ENCODE data around the gene CSF1. TPM values are rescaled to one million over a fixed set of nuclear protein-coding genes. Genes with fewer than 3 reads are reported as not detected.

Gene CSF1
- total and polyA plus RNA-seq, 12 donors, result 3.8 to 295 (median 88.5) TPM

GRCh38 chr1:109925159-109925990 is 14.7 kb downstream of the CSF1 start:
- WGBS, 4 donors, result 79 to 85% (median 84%) methylated on average over 8 of the region's 8 CpGs
- Histone ChIP-seq H3K27ac (peak overlapping the region in 1 of 5 donors; percentile 41), H3K4me3 (no peak overlapping the region), H3K9me3 (replicated peaks in 1 of 3) (no peaks in the 10 kb centered on the region), H3K36me3 (replicated peaks in 1 of 2) (peaks cover 0 to 92% of the 10 kb centered on the region in 2 donors), H3K27me3 (no peaks in the 10 kb centered on the region), H3K4me1 (replicated peaks in 1 of 2) (peaks cover 3 to 44% of the 10 kb centered on the region in 2 donors)
- intact Hi-C loops (cut with DNase I), result loop anchor here in 1 of 2 donors (5.0 kb wide), 1 partner anchor 57 kb away; the partner anchor contains the start of gene AHCYL1
- TF ChIP-seq CTCF (IDR thresholded peaks at IDR 0.05), result no peak
- no peak for TF ChIP-seq POLR2A (IDR thresholded peaks at IDR 0.05)
- peak in 1 of 7 donors; percentile 39 for DNase-seq

GRCh38 chr1:109926662-109927300 is 16.1 kb downstream of the CSF1 start:
- intact Hi-C loops (cut with DNase I), result loop anchor here in 1 of 2 donors (5.0 kb wide), 1 partner anchor 56 kb away; the partner anchor contains the start of gene AHCYL1
- DNase-seq, result peak in 1 of 7 donors; percentile 50

GRCh38 chr1:109927356-109927755 is 16.7 kb downstream of the CSF1 start:
- no peaks in the 10 kb centered on the region for H3K9me3 ChIP-seq (replicated peaks in 1 of 3)
- H3K27ac ChIP-seq, result peak overlapping the region in 3 of 5 donors; percentile 56 to 87 (median 80)
- intact Hi-C loops (cut with DNase I), result loop anchor here in 1 of 2 donors (5.0 kb wide), 1 partner anchor 55 kb away; the partner anchor contains the start of gene AHCYL1
- no peak for DNase-seq
- no peaks in the 10 kb centered on the region for H3K27me3 ChIP-seq
- 78 to 96% (median 92%) methylated on average over 6 to 7 of the region's 7 CpGs for WGBS, 4 donors
- peaks cover 0 to 72% of the 10 kb centered on the region in 2 donors for H3K36me3 ChIP-seq (replicated peaks in 1 of 2)
- H3K4me3 ChIP-seq, result no peak overlapping the region
- H3K4me1 ChIP-seq (replicated peaks in 1 of 2), result peaks cover 13 to 55% of the 10 kb centered on the region in 2 donors
- TF ChIP-seq POLR2A (IDR thresholded peaks at IDR 0.05) (no peak), CTCF (IDR thresholded peaks at IDR 0.05) (no peak)

More at GRCh38 chr1:109926662-109927300, 16.1 kb downstream of the CSF1 start:
- no peak for TF ChIP-seq POLR2A (IDR thresholded peaks at IDR 0.05)
- TF ChIP-seq CTCF (IDR thresholded peaks at IDR 0.05), result no peak
- H3K4me3 ChIP-seq, result no peak overlapping the region
- H3K9me3 ChIP-seq (replicated peaks in 1 of 3), result no peaks in the 10 kb centered on the region
- H3K27me3 ChIP-seq, result no peaks in the 10 kb centered on the region
- peaks cover 13 to 55% of the 10 kb centered on the region in 2 donors for H3K4me1 ChIP-seq (replicated peaks in 1 of 2)
- H3K36me3 ChIP-seq (replicated peaks in 1 of 2), result peaks cover 0 to 78% of the 10 kb centered on the region in 2 donors
- peak overlapping the region in 2 of 5 donors; percentile 80 to 87 for H3K27ac ChIP-seq
- 81 to 92% (median 87%) methylated on average over 2 of the region's 2 CpGs for WGBS, 4 donors

GRCh38 chr1:109927911-109928321 is 17.3 kb downstream of the CSF1 start:
- TF ChIP-seq CTCF (IDR thresholded peaks at IDR 0.05) (no peak), POLR2A (IDR thresholded peaks at IDR 0.05) (no peak)
- H3K27ac ChIP-seq, result peak overlapping the region in 4 of 5 donors; percentile 31 to 87 (median 68)

More at GRCh38 chr1:109927911-109928321, 17.3 kb downstream of the CSF1 start:
- Histone ChIP-seq H3K36me3 (replicated peaks in 1 of 2) (peaks cover 0 to 67% of the 10 kb centered on the region in 2 donors), H3K4me3 (no peak overlapping the region), H3K27me3 (no peaks in the 10 kb centered on the region), H3K9me3 (replicated peaks in 1 of 3) (no peaks in the 10 kb centered on the region), H3K4me1 (replicated peaks in 1 of 2) (peaks cover 13 to 55% of the 10 kb centered on the region in 2 donors)
- intact Hi-C loops (cut with DNase I), result loop anchor here in 1 of 2 donors (5.0 kb wide), 1 partner anchor 54 kb away; the partner anchor contains the start of gene AHCYL1
- DNase-seq, result peak; percentile 60 to 90 (median 82)
- WGBS, 4 donors, result 41 to 60% (median 50%) methylated on average over 2 to 6 of the region's 6 CpGs
